KMS-11 (cell line): Measurements from ENCODE around the gene CAMK2G.

Experiments
- H2AFZ ChIP-seq: fragments of 200-600 bp; sonication (generic); 2 replicates; pipeline ENCODE4 v1.6.1; 2016; ENCODE audit warnings: antibody characterized with exemption, mixed run types, low read depth
- H3K27ac ChIP-seq: fragments of 200-600 bp; sonication (generic); 2 replicates; pipeline ENCODE4 v1.6.1; 2016; ENCODE audit warnings: mild to moderate bottlenecking, mixed run types
- H3K27me3 ChIP-seq: fragments of 200-600 bp; sonication (generic); 2 replicates; pipeline ENCODE4 v1.6.1; 2017; ENCODE audit warnings: mild to moderate bottlenecking, low read depth, mixed run types, moderate library complexity; ENCODE audit not compliant: insufficient read depth
- H3K36me3 ChIP-seq: fragments of 200-600 bp; sonication (generic); 2 replicates; pipeline ENCODE4 v1.6.1; 2017; ENCODE audit warnings: mild to moderate bottlenecking, mixed run types; ENCODE audit not compliant: insufficient read depth
- H3K4me1 ChIP-seq: fragments of 200-600 bp; sonication (generic); 2 replicates; pipeline ENCODE4 v1.6.1; 2016; ENCODE audit warnings: mild to moderate bottlenecking, low read depth, mixed run types; ENCODE audit not compliant: poor library complexity, severe bottlenecking
- H3K4me2 ChIP-seq: fragments of 200-600 bp; sonication (generic); 2 replicates; pipeline ENCODE4 v1.7.0; 2016; ENCODE audit warnings: mild to moderate bottlenecking, mixed run types
- H3K4me3 ChIP-seq: fragments of 200-600 bp; sonication (generic); IDR thresholded peaks from 2 replicates; pipeline ENCODE4 v1.6.1; 2017; ENCODE audit warnings: low read depth, low read length, mixed read lengths; ENCODE audit not compliant: insufficient read depth
- H3K79me2 ChIP-seq: fragments of 200-600 bp; sonication (generic); 2 replicates; pipeline ENCODE4 v1.6.1; 2016; ENCODE audit warnings: low read depth, mixed run types; ENCODE audit not compliant: insufficient read depth
- H3K9ac ChIP-seq: fragments of 200-600 bp; sonication (generic); 2 replicates; pipeline ENCODE4 v1.6.1; 2016; ENCODE audit warnings: mild to moderate bottlenecking, mixed run types
- H4K20me1 ChIP-seq: fragments of 200-600 bp; sonication (generic); 2 replicates; pipeline ENCODE4 v1.6.1; 2016; ENCODE audit warnings: mild to moderate bottlenecking, mixed run types; ENCODE audit not compliant: insufficient read depth
- CTCF ChIP-seq: fragments of 200-600 bp; sonication (generic); conservative IDR thresholded peaks from 2 replicates; pipeline ENCODE4 v1.6.1; 2017; ENCODE audit warnings: low read depth, mild to moderate bottlenecking, antibody characterized with exemption, low read length, moderate library complexity, mixed read lengths

CAMK2G gene

GRCh38 chr10:73815719-73816030 is 58.7 kb downstream of the CAMK2G start:
- no peaks in the 10 kb centered on the region for H4K20me1 ChIP-seq
- H3K79me2 ChIP-seq: no peaks in the 10 kb centered on the region
- H3K27me3 ChIP-seq: no peaks in the 10 kb centered on the region
- TF ChIP-seq CTCF: no peak
- H3K4me1 ChIP-seq: no peaks in the 10 kb centered on the region
- no peak overlapping the region for H2AFZ ChIP-seq
- H3K4me3 ChIP-seq: no peak overlapping the region
- H3K9ac ChIP-seq: no peak overlapping the region
- no peak overlapping the region for H3K27ac ChIP-seq
- no peak overlapping the region for H3K4me2 ChIP-seq
- H3K36me3 ChIP-seq: no peaks in the 10 kb centered on the region

- no peak overlapping the region for H3K27ac ChIP-seq
- TF ChIP-seq CTCF: peak; percentile 46
- H3K4me3 ChIP-seq: no peak overlapping the region
- H3K4me2 ChIP-seq: no peak overlapping the region
- no peak overlapping the region for H3K9ac ChIP-seq
- no peaks in the 10 kb centered on the region for H3K79me2 ChIP-seq
- H3K4me1 ChIP-seq: peaks cover 4% of the 10 kb centered on the region
- H2AFZ ChIP-seq: no peak overlapping the region
- no peaks in the 10 kb centered on the region for H3K36me3 ChIP-seq
- no peaks in the 10 kb centered on the region for H4K20me1 ChIP-seq
- H3K27me3 ChIP-seq: no peaks in the 10 kb centered on the region
Measured at GRCh38 chr10:73814896-73815718, 59.2 kb downstream of the CAMK2G start.

- no peaks in the 10 kb centered on the region for H3K79me2 ChIP-seq
Measured at GRCh38 chr10:73814276-73814895, 60.0 kb downstream of the CAMK2G start.

GRCh38 chr10:73813333-73813732 is 61.0 kb downstream of the CAMK2G start:
- no peak for TF ChIP-seq CTCF
- peaks cover 8% of the 10 kb centered on the region for H3K4me1 ChIP-seq

More at GRCh38 chr10:73814276-73814895, 60.0 kb downstream of the CAMK2G start:
- Histone ChIP-seq H3K4me2 (no peak overlapping the region), H3K27me3 (no peaks in the 10 kb centered on the region), H4K20me1 (no peaks in the 10 kb centered on the region), H3K9ac (no peak overlapping the region), H3K36me3 (no peaks in the 10 kb centered on the region), H3K4me3 (no peak overlapping the region), H3K4me1 (peaks cover 8% of the 10 kb centered on the region), H2AFZ (no peak overlapping the region), H3K27ac (no peak overlapping the region)
- no peak for TF ChIP-seq CTCF

More at GRCh38 chr10:73813333-73813732, 61.0 kb downstream of the CAMK2G start:
- H4K20me1 ChIP-seq: no peaks in the 10 kb centered on the region
- H3K36me3 ChIP-seq: no peaks in the 10 kb centered on the region
- H3K79me2 ChIP-seq: no peaks in the 10 kb centered on the region
- no peak overlapping the region for H3K4me2 ChIP-seq
- H3K9ac ChIP-seq: no peak overlapping the region
- H3K27ac ChIP-seq: no peak overlapping the region
- H2AFZ ChIP-seq: no peak overlapping the region
- no peak overlapping the region for H3K4me3 ChIP-seq
- H3K27me3 ChIP-seq: no peaks in the 10 kb centered on the region
